HepG2 (cell line): ENCODE measurements around the gene TM9SF4. TPM values are rescaled to one million over a fixed set of nuclear protein-coding genes. Genes with fewer than 3 reads are reported as not detected.
A peak's percentile ranks its signal among the peaks of the same experiment; 100 is the strongest.

Source experiments
- ADNP ChIP-seq: sonication (generic); formaldehyde crosslinking; IDR thresholded peaks from 2 replicates; pipeline ENCODE4 v1.4.0; 2020; ENCODE audit warnings: missing genetic modification reagents
- BRCA1 ChIP-seq: sonication (generic); formaldehyde crosslinking; IDR thresholded peaks from 2 replicates; pipeline ENCODE4 v1.4.0; 2020; ENCODE audit warnings: missing genetic modification reagents
- CENPBD1 ChIP-seq: sonication (generic); formaldehyde crosslinking; IDR thresholded peaks from 2 replicates; pipeline ENCODE4 v1.8.0; 2022; ENCODE audit warnings: missing genetic modification reagents, low read depth, mild to moderate bottlenecking, borderline replicate concordance
- ELF4 ChIP-seq: sonication (generic); formaldehyde crosslinking; IDR thresholded peaks from 2 replicates; pipeline ENCODE4 v1.5.0; 2020; ENCODE audit warnings: missing genetic modification reagents, mild to moderate bottlenecking, moderate library complexity, borderline replicate concordance
- FOXK2 ChIP-seq: fragments of 450-650 bp; IDR thresholded peaks from 2 replicates; pipeline ENCODE4 v1.6.1; 2016
- GFI1 ChIP-seq: sonication (generic); formaldehyde crosslinking; IDR thresholded peaks from 2 replicates; pipeline ENCODE4 v1.5.0; 2020; ENCODE audit warnings: missing genetic modification reagents, mild to moderate bottlenecking, borderline replicate concordance
- HIC2 ChIP-seq: sonication (generic); formaldehyde crosslinking; IDR thresholded peaks from 2 replicates; pipeline ENCODE4 v1.9.0; 2022; ENCODE audit warnings: low read depth, missing genetic modification reagents
- PREB ChIP-seq: sonication (generic); formaldehyde crosslinking; IDR thresholded peaks from 2 replicates; pipeline ENCODE4 v1.4.0; 2020; ENCODE audit warnings: missing genetic modification reagents
- SETDB1 ChIP-seq: sonication (generic); formaldehyde crosslinking; IDR thresholded peaks from 2 replicates; pipeline ENCODE4 v1.5.1; 2020; ENCODE audit warnings: missing genetic modification reagents, mild to moderate bottlenecking, borderline replicate concordance
- THRA ChIP-seq: sonication (generic); formaldehyde crosslinking; IDR thresholded peaks from 2 replicates; pipeline ENCODE4 v1.4.0; 2020; ENCODE audit warnings: missing genetic modification reagents, borderline replicate concordance
- ZBTB38 ChIP-seq: sonication (generic); formaldehyde crosslinking; IDR thresholded peaks from 2 replicates; pipeline ENCODE4 v1.5.1; 2020; ENCODE audit warnings: mild to moderate bottlenecking, missing genetic modification reagents
- ZKSCAN5 ChIP-seq: sonication (generic); formaldehyde crosslinking; IDR thresholded peaks from 2 replicates; pipeline ENCODE4 v1.5.1; 2020; ENCODE audit warnings: mild to moderate bottlenecking, missing genetic modification reagents
- ZNF674 ChIP-seq: sonication (generic); formaldehyde crosslinking; IDR thresholded peaks from 2 replicates; pipeline ENCODE4 v1.5.0; 2020; ENCODE audit warnings: low read depth, mild to moderate bottlenecking, missing genetic modification reagents
- ZNF766 ChIP-seq: sonication (generic); formaldehyde crosslinking; IDR thresholded peaks from 2 replicates; pipeline ENCODE4 v1.5.0; 2020; ENCODE audit warnings: missing genetic modification reagents, borderline replicate concordance
- polyA plus RNA-seq, 8 experiments: library from polyadenylated mRNA; depleted of rRNA in 3 of 8; stranded (reverse) in 7 of 8; unstranded in 1 of 8; fragments of >200 nt; fragmentation: Illumina TruSeq in 4 of 8; extraction: Trizol in 4 of 8; gene quantifications; 2 replicates each; pipeline versions ENCODE4 v1.2.1 to v1.2.3, GENCODE V29; 2011 to 2016; ENCODE audit warnings: low read depth in 4 of 8, missing spikeins in 1 of 8, mixed read lengths in 1 of 8; ENCODE audit not compliant: insufficient read depth in 1 of 8
- total RNA-seq, 5 experiments: library from RNA; depleted of rRNA; stranded (reverse); fragments of >200 nt; fragmentation: Illumina TruSeq; extraction: Trizol; gene quantifications; 2 replicates each; pipeline ENCODE4 v1.2.3, GENCODE V29; 2016; ENCODE audit warnings: low read depth in 1 of 5
- TF ChIP-seq, protein P1 (sequence below): sonication (generic); formaldehyde crosslinking; IDR thresholded peaks from 2 replicates; pipeline ENCODE4 v1.8.0; 2022; ENCODE audit warnings: low read depth, missing genetic modification reagents
- TF ChIP-seq, protein P2 (sequence below): sonication (generic); formaldehyde crosslinking; IDR thresholded peaks from 2 replicates; pipeline ENCODE4 v1.4.0; 2020; ENCODE audit warnings: missing genetic modification reagents
- TF ChIP-seq, protein P3 (sequence below): sonication (generic); formaldehyde crosslinking; IDR thresholded peaks from 2 replicates; pipeline ENCODE4 v1.4.0; 2020; ENCODE audit warnings: missing genetic modification reagents
- TF ChIP-seq, protein P4 (sequence below): sonication (generic); formaldehyde crosslinking; IDR thresholded peaks from 2 replicates; pipeline ENCODE4 v1.5.1; 2020; ENCODE audit warnings: missing genetic modification reagents, mild to moderate bottlenecking, borderline replicate concordance

TM9SF4 gene
- total and polyA plus RNA-seq, 2 of the 13 experiments (the other 11 are each of a cell fraction or from before 2014, with no cell fraction given), result 53.5 to 171 TPM

GRCh38 chr20:32152421-32153155, 43.1 kb downstream of the TM9SF4 start (continued):
- TF ChIP-seq HIC2 (no peak; the same call in 1 of the 2 replicates), ZNF674 (CRISPR knock-in tag) (no peak), FOXK2 (no peak), BRCA1 (CRISPR knock-in tag) (no peak), ZBTB38 (CRISPR knock-in tag) (0 out of 2 replicates have a peak, but pooled peaks have one; percentile 11), SETDB1 (CRISPR knock-in tag) (no peak), CENPBD1 (CRISPR knock-in tag) (no peak), ZNF766 (CRISPR knock-in tag) (no peak), PREB (CRISPR knock-in tag) (no peak), THRA (CRISPR knock-in tag) (0 out of 2 replicates have a peak, but pooled peaks have one; percentile 32), GFI1 (CRISPR knock-in tag) (0 out of 2 replicates have a peak, but pooled peaks have one; percentile 23), ZKSCAN5 (CRISPR knock-in tag) (no peak), ELF4 (CRISPR knock-in tag) (no peak), ADNP (CRISPR knock-in tag) (no peak)
- TF ChIP-seq, protein P1, sequence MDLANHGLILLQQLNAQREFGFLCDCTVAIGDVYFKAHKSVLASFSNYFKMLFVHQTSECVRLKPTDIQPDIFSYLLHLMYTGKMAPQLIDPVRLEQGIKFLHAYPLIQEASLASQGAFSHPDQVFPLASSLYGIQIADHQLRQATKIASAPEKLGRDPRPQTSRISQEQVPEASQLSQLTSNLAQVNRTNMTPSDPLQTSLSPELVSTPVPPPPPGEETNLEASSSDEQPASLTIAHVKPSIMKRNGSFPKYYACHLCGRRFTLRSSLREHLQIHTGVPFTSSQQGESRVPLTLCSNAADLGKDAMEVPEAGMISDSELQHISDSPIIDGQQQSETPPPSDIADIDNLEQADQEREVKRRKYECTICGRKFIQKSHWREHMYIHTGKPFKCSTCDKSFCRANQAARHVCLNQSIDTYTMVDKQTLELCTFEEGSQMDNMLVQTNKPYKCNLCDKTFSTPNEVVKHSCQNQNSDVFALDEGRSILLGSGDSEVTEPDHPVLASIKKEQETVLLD (CRISPR knock-in tag), result no peak
- TF ChIP-seq, protein P2, sequence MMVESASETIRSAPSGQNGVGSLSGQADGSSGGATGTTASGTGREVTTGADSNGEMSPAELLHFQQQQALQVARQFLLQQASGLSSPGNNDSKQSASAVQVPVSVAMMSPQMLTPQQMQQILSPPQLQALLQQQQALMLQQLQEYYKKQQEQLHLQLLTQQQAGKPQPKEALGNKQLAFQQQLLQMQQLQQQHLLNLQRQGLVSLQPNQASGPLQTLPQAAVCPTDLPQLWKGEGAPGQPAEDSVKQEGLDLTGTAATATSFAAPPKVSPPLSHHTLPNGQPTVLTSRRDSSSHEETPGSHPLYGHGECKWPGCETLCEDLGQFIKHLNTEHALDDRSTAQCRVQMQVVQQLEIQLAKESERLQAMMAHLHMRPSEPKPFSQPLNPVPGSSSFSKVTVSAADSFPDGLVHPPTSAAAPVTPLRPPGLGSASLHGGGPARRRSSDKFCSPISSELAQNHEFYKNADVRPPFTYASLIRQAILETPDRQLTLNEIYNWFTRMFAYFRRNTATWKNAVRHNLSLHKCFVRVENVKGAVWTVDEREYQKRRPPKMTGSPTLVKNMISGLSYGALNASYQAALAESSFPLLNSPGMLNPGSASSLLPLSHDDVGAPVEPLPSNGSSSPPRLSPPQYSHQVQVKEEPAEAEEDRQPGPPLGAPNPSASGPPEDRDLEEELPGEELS (CRISPR knock-in tag), result peak; percentile 25; the same call in 1 of the 2 replicates
- TF ChIP-seq, protein P3, sequence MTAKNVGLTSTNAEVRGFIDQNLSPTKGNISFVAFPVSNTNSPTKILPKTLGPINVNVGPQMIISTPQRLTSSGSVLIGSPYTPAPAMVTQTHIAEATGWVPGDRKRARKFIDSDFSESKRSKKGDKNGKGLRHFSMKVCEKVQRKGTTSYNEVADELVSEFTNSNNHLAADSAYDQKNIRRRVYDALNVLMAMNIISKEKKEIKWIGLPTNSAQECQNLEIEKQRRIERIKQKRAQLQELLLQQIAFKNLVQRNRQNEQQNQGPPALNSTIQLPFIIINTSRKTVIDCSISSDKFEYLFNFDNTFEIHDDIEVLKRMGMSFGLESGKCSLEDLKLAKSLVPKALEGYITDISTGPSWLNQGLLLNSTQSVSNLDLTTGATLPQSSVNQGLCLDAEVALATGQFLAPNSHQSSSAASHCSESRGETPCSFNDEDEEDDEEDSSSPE, result no peak
- TF ChIP-seq, protein P4, sequence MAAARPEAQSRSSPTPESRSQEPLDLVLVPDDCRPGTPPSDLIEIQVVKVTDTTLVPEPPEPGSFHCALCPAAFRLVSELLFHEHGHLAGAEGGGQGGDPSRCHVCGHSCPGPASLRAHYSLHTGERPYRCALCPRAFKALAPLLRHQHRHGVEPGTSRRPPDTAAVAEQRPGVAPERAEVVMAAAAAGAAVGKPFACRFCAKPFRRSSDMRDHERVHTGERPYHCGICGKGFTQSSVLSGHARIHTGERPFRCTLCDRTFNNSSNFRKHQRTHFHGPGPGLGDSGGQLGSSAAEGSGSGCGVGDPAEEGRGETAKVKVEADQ (CRISPR knock-in tag), result no peak
